ENCODE data around the gene SERPINA6. TPM values are rescaled to one million over a fixed set of nuclear protein-coding genes. Genes with fewer than 3 reads are reported as not detected.

Gene SERPINA6
- total RNA-seq, 1 experiment from 2014 or later, result not detected

- intact Hi-C loops (cut with micrococcal nuclease), result loop anchor here (10.0 kb wide), 1 partner anchor 132 kb away; no protein-coding TSS in a partner anchor
- Mint-ChIP-seq H3K4me3 (ENCODE audit: unreplicated experiment) (no peak overlapping the region), H3K36me3 (ENCODE audit: insufficient read depth, unreplicated experiment) (peaks cover 4% of the 10 kb centered on the region), H3K27me3 (ENCODE audit: insufficient read depth, unreplicated experiment) (no peaks in the 10 kb centered on the region), H3K9me3 (ENCODE audit: unreplicated experiment) (no peaks in the 10 kb centered on the region), H3K27ac (ENCODE audit: low read depth, unreplicated experiment) (no peak overlapping the region), H3K4me1 (ENCODE audit: insufficient read depth, unreplicated experiment) (peaks cover 32% of the 10 kb centered on the region)
- ChIA-PET CTCF (no interaction called here), POLR2A (interaction anchor here (0.7 to 1.2 kb wide), 2 partner anchors 20 to 63 kb away, joined by 3 to 4 read pairs; no protein-coding TSS in a partner anchor)
- no peak for TF ChIP-seq CTCF (IDR thresholded peaks at IDR 0.05; ENCODE audit: unreplicated experiment)
- DNase-seq (ENCODE audit: unreplicated experiment), result peak; percentile 67
- no TSS peak for BruUV-seq (replicated peaks)
Observed at GRCh38 chr14:94317259-94317658, 5.9 kb downstream of the SERPINA6 start.

- peaks cover 32% of the 10 kb centered on the region for H3K4me1 Mint-ChIP-seq (ENCODE audit: insufficient read depth, unreplicated experiment)
- ChIA-PET POLR2A (interaction anchor here (1.2 kb wide), 1 partner anchor 20 kb away, joined by 4 read pairs; no protein-coding TSS in a partner anchor), CTCF (no interaction called here)
- no peak overlapping the region for H3K27ac Mint-ChIP-seq (ENCODE audit: low read depth, unreplicated experiment)
- DNase-seq (ENCODE audit: unreplicated experiment), result no peak
- intact Hi-C loops (cut with micrococcal nuclease), result loop anchor here (10.0 kb wide), 1 partner anchor 132 kb away; no protein-coding TSS in a partner anchor
- H3K4me3 Mint-ChIP-seq (ENCODE audit: unreplicated experiment), result no peak overlapping the region
- no peaks in the 10 kb centered on the region for H3K9me3 Mint-ChIP-seq (ENCODE audit: unreplicated experiment)
- BruUV-seq (replicated peaks), result no TSS peak
- H3K36me3 Mint-ChIP-seq (ENCODE audit: insufficient read depth, unreplicated experiment), result peaks cover 4% of the 10 kb centered on the region
- no peaks in the 10 kb centered on the region for H3K27me3 Mint-ChIP-seq (ENCODE audit: insufficient read depth, unreplicated experiment)
- TF ChIP-seq CTCF (IDR thresholded peaks at IDR 0.05; ENCODE audit: unreplicated experiment), result no peak
Observed at GRCh38 chr14:94316692-94317091, 6.4 kb downstream of the SERPINA6 start.

GRCh38 chr14:94314890-94315289 is 8.2 kb downstream of the SERPINA6 start:
- H3K36me3 Mint-ChIP-seq (ENCODE audit: insufficient read depth, unreplicated experiment), result peaks cover 4% of the 10 kb centered on the region

More at GRCh38 chr14:94314890-94315289, 8.2 kb downstream of the SERPINA6 start:
- BruUV-seq (replicated peaks), result no TSS peak
- Mint-ChIP-seq H3K4me3 (ENCODE audit: unreplicated experiment) (no peak overlapping the region), H3K27ac (ENCODE audit: low read depth, unreplicated experiment) (peak overlapping the region; percentile 42), H3K9me3 (ENCODE audit: unreplicated experiment) (no peaks in the 10 kb centered on the region), H3K27me3 (ENCODE audit: insufficient read depth, unreplicated experiment) (no peaks in the 10 kb centered on the region), H3K4me1 (ENCODE audit: insufficient read depth, unreplicated experiment) (peaks cover 29% of the 10 kb centered on the region)
- TF ChIP-seq CTCF (IDR thresholded peaks at IDR 0.05; ENCODE audit: unreplicated experiment), result no peak
- intact Hi-C loops (cut with micrococcal nuclease), result loop anchor here (10.0 kb wide), 1 partner anchor 130 kb away; no protein-coding TSS in a partner anchor
- CTCF ChIA-PET, result interaction anchor here (1.1 to 1.7 kb wide), 3 partner anchors 19 to 171 kb away, joined by 3 to 6 read pairs (median 3); no protein-coding TSS in a partner anchor
- DNase-seq (ENCODE audit: unreplicated experiment), result no peak
- POLR2A ChIA-PET, result interaction anchor here (0.7 to 4.1 kb wide), 3 partner anchors 8 to 27 kb away, joined by 3 to 29 read pairs (median 27); partner anchors contain the start of gene SERPINA6

All from MCF 10A (cell line).